Left forelimb (tissue), 1 donor: Measurements from ENCODE around the gene FAM124A.
A peak's percentile ranks its signal among the peaks of the same experiment; 100 is the strongest.
"Not testable (repeated sequence)": the region's sequence is repeated elsewhere in the genome, so short reads cannot be mapped to it uniquely, and the experiment has no call there.

Experiments used
- DNase-seq: peaks from one replicate; pipeline ENCODE4 v3.0.0-alpha.2; 2018; ENCODE audit warnings: low spot score

FAM124A gene

DNA sequence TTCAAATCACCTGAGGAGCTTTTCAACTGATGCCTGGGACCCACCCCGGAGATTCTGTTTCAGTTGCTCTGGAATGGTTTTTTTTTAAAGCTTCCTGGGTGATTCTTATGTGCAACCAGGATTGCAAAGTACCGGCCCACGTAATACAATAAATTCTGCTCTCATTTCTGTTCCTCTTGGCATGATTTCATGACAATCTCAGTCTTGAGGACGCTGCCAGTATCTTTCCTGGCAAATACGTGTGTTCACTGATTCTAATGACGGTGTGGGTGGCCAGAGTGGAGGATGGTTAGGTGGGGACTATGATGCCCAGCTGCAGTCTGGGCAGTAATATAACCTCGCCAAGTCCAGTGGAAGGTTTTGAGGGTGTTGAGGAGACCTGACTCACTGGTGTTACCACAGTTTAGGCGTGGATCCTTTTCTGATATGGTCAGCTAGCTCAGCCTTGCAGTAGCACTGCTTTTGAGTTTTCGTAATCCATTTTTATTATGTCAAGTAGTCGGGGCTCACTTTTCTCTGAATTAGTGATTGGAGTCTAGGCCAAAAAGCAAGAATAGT, 49.4 kb downstream of the FAM124A start:
- DNase-seq: no peak

DNA sequence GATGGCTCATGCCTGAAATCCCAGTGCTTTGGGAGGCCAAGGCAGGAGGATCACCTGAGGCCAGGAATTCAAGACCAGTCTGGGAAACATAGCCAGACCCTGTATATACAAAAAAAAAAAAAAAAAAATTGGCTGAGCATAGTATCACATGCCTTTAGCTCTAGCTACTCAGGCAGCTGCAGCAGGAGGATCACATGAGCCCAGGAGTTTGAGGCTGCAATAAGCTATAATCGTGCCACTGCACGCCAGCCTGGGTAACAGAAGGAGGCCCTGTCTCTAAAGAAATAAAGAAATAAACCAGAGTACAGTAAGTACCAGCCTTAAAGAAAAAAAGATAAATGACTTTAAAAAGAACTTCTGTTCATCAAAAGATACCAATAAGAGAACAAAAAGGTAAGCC, 52.9 kb downstream of the FAM124A start:
- no peak for DNase-seq

DNA sequence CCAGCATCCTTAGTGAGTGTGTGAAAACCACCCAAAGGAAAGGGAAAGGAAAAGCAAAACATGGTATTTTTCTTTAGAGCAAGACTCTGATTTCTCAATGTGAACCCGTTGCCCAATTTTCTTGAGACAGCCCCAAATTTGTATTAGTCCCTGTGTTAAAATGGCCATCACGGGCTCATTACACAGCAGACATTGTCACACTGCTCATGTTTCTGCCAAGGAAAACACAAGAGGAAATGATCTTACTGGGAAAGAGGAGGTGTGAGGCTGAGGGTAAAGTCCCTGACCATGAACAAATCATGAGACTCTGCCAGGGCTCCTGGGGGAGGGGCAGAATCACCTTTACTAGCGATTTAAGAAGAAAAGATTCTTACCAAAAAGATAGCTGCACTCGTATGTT, 54.4 kb downstream of the FAM124A start:
- no peak for DNase-seq

DNA sequence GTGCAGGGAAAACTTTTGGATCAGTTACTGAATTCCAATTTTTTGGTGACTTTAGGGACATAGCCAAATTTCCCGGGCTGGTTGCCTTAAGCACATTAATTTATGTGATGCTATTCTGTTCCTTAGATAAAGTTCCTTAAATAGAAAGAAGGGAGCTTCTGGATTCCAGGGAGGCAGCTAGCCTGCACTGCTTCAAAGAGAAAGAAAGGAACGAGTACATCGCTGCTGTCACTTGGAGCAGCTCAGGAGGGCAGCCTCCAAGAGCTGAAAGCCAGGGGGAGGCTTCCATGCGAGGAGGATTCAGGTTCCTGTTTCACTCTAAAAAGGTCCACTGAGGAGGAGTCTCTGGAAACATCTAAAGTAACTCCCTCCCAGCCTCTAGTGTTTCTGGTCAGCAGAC, 55.7 kb downstream of the FAM124A start:
- no peak for DNase-seq

DNA sequence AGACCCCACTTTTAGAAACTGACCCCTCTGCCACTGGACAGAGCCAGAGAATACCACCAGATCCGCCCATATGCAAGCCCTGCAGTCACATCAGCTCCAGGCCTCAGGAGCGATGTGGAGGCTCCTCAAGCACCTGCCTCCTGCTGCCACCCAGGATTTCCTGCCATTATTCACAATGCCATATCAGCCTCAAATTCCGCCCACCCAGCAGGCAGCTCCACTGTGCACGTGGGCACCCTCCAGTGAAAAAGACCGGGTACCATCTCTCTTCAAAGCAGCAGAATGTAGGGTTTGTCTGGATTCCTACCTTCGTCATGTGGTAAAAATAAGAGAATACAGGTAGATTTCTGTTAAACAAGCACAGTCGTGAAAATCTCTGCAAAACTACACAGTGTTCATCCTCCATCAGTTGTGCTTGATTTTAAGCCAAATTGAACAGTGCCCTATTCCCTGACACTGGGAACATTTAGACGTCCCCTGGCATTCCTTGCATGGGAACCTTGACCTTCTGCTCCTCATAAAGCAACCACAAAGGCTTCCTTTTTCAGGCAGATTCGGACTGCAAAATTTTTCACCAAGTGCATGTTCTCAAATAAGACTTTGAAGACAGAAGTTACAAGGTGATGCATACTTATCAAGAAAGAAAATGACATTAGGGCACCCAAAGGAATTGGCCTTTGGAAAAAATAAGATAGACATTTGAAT, 56.4 kb downstream of the FAM124A start:
- no peak for DNase-seq

DNA sequence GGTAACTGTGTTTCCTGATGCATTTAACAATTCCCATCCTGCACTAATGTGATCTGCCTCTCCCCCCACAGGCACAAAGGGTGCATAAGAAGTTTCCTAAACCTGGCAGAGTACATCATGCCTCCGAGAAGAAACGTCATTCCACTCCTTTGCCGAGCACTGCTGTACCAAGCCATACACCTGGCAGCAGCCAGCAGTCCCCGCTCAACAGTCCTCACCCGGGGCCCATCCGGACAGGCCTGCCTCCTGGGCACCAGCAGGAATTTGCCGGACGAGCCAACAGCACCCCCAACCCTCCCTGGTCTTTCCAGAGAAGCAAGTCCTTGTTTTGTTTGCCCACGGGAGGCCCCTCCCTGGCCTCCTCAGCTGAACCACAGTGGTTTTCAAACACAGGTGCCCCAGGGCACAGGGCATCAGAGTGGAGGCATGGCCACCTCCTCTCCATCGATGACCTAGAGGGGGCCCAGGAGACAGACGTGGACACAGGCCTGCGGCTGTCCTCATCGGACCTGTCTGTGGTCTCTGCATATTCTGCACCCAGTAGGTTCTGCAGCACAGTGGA, 58.3 kb downstream of the FAM124A start:
- DNase-seq: no peak

DNA sequence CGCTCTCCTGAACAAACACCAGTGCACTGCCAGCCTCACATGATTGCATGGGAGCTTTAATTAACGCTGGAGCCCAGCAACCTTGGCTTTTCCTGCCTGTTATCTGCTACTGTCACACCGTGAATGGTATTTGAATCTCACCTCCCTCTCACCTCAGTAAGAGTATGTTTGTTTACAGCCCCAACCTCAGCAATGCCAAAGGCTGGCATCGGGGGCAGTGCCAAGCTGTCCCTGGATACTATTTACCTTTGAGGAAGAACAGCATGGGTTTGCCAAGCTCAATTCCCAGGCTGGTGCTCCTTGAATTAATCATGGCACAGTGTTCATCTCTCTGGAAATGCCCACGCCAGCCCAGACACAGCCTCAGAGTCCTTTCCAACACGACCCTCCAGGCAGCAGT, 60.1 kb downstream of the FAM124A start:
- no peak for DNase-seq

DNA sequence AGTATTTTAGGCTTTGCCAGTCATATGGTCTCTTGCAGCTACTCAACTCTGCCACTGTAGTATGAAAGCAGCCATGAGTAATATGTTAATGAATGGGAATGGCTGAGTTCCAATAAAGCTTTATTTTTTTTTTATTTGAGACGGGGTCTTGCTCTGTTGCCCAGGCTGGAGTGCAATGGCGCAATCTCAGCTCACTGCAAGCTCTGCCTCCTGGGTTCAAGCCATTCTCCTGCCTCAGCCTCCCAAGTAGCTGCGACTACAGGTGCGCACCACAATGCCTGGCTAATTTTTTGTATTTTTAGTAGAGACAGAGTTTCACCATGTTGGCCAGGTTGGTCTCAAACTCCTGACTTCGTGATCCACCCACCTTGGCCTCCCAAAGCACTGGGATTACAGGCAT, 60.7 kb downstream of the FAM124A start:
- DNase-seq: not testable (repeated sequence)

DNA sequence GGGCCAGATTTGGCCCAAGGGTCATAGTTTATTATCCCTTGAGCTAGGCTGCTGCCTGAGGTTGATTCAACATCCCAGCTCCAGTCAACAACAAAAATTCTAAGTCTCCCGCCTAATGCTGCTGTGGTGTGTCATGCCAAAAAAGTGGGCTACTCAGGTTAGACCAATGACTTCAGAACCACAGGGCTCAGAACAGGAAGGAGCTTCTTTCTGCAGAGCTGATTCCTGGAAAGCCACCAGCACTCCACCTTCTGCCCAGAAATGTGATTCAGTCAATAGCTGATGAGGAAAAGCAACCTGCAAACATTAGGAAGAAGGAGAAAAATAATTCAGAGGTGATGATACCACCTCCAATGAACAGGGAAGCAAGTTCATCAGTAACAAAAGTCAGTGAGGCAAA, 61.2 kb downstream of the FAM124A start:
- DNase-seq: no peak

DNA sequence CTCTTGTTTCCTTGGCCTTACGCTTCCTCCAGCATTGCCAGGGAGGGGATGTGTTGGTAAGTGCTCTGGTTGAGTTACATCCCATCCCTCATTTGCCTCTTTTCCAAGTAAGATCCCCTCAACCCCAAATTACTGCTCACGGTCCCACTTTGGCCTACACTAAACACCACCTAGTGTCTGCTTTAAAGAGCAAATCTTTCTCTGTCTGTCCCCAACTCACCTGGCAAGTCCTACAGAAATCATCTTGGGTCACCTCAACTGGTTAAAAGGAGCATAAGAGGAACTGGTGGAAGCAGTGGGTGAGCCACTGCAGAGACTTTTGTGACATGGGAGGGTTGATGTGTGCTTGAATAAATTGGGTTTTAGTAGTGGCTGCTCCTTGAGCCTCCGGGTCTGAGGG, 62.1 kb downstream of the FAM124A start:
- no peak for DNase-seq

DNA sequence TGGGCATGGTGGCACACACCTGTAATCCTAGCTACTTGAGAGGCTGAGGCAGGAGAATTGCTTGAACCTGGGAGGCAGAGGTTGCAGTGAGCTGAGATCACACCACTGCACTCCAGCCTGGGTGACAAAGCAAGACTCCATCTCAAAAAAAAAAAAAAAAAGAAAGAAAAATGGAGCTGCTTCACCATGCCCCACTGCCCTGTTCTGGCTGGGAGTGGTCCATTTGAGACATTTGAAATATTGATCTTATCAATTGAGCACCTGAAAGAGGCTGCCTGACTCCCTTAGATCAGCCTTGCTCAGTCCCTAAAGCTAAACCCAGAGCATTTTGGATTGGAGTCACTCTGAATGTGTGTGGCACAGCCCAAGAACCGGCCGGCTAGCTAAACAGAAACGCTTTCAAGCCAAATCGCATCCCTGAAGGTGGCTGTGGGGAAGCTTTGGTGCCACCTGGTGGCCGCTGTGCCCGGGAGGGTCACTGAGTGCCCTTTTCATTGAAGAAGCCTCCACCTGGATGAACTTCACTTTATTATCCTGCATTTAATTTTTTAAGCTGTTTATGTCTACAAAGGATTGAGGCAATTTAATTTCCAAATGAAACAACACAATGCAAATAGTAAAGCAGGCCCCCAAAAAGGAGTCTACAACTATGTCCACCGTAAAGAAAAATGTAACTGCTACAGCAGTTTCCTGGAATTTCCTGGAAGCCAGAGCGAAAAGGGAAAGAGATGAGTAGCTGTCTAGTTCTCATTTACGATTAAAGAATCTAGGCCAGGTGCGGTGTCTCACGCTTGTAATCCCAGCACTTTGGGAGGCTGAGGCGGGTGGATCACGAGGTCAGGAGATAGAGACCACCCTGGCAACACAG, 64.2 kb downstream of the FAM124A start:
- DNase-seq: peak; percentile 81

DNA sequence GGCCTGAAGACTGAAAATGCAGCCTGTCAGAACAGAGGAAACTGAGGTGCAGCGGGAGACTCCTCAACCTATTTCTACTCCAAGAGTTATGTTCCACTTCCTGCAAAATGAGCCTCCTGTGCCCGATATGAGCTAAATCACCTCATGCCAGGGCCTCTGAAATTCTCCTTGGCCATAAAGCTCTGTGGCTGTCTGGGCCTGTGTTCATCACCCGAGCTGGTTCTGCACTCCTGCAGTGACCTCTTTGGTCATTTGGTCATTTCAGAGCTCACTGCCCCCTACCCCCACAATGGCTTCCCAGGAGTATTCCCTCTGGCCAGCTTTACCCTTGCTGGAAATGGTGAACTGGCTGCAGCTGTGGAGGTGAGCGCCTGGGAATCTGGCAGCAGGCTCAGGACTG, 65.6 kb downstream of the FAM124A start:
- no peak for DNase-seq

DNA sequence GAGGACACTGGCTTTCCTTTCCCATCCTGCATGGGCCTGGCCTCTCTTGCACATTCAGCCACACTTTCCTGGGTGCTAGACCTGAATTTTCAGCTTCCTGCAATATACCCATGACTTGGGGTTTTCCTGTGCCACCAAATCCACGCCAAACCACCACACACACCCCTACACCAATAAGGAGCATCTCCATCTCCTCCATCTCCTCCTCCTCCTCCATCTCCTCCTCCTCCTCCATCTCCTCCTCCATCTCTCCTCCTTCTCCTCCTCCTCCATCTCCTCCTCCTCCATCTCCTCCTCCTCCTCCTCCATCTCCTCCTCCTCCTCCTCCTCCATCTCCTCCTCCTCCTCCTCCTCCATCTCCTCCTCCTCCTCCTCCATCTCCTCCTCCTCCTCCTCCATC, 66.1 kb downstream of the FAM124A start:
- not testable (repeated sequence) for DNase-seq

DNA sequence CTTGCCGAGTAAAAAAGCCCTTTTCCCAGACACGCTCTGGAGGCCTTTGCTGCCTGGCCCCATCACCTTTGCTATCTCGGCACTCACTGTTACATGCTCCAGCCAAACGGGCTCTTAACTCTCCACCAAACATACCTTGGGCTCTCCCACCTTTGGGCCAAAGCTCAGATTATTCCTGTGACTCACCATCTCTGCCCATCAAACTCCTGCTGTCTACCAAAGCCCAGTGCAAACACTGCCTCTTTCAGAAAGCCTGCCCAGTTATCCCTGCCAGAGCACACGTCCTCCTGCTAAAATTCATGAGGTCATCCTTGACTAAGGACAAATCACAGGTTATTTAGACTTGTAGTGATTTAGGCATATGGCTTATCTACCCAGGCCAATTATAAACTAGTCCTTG, 69.1 kb downstream of the FAM124A start:
- DNase-seq: no peak

DNA sequence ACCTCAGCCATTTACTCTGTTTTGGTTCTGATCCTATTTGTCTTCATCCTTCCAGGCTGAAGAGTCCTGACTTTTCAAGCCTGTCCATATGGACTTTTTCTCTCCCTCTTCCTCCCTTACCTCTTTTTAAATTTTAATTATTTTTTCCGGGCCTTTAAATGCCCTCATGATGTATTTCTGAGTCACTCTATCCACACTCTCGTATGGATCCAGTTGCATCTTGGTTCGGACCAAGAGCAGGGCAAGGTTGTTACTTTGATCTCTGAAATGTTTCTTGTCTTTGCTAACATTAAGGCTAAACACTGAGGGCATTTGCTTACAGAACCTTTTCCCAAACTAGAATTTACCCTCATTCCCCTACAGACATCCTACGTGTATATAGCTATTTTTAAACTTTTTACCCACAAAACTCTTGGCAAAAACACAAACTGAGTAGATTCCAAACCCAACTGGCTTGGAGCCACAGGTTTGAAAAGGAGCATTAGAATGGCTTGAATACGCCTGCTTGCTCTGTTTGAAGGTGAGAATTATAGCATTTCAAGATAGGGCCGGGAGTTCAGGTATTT, 69.9 kb downstream of the FAM124A start:
- DNase-seq: no peak

DNA sequence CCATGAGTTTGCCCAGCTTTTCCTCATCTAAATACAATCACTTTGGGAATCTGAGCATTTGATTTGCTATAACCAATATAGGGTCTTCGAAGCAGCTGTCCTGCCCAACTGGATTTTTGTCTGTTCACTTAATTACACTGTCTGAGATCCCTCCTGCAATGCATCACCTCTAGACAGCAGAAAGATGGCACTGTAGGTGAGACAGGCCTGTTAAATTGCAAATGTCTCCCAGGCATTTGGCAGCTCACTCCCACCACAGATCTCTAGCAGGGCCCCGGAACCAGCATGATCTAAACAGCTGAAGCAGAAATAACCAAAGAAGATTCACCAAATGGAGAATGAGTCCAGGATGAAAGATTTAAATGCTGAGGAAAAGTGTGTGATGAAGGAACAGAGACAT, 75.4 kb downstream of the FAM124A start:
- DNase-seq: no peak

DNA sequence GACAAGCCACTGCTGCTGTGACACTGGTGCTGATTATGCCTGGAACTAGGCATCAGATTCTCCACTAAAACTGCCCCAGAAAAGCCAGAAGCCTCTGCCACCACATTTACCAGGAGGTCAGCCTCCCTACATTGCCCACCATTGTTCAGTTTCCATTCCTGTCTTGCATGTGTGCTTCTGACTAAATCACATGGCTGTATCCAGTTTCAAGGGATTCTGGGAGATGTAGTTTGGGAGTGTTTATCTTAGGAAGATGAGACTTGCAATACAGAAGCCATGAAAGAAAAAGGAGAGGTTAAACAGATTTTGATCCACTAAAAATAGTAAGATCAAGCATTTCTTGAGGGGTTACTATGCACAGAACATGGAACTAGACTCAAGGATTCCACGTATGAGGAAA, 76.6 kb downstream of the FAM124A start:
- no peak for DNase-seq

DNA sequence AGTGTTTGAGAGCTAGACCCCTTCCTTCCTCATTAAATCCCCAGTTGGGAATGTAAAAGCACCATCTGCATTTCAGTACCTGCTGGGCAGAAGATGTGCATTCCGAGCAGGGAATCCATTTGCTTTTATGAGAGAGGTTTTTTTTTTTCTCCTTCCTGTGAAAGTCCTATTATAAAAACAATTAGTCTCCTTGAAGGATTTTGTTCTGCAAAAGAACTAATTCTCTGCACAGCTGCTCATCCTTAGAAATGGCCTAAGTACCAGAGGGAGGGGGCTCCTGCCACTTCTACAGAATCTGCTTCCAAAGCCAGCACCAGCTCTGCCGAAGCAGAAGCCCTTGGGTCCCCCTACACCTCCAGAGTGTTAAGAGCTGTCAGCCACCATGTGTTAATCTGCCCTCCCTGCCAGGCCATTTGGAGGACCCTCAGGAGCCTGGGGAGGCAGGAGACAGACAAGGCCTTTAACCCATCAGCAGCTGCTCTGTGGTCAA, 80.9 kb downstream of the FAM124A start:
- DNase-seq: no peak

DNA sequence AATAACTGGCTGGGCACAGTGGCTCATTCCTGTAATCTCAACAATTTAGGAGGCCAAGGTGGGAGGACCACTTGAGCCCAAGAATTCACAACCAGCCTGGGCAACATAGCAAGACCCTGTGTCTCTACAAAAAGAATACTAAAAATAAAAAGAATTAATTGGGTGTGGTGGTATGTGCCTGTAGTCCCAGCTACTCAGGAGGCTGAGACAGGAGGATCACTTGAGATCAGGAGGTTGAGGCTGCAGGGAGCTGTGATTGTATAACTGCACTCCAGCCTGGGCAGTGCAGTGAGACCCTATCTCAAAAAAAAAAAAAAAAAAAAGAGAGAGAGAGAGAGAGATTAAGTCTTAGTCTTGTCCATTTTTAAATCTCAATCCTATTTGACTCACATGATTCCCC, 81.7 kb downstream of the FAM124A start:
- DNase-seq: no peak

DNA sequence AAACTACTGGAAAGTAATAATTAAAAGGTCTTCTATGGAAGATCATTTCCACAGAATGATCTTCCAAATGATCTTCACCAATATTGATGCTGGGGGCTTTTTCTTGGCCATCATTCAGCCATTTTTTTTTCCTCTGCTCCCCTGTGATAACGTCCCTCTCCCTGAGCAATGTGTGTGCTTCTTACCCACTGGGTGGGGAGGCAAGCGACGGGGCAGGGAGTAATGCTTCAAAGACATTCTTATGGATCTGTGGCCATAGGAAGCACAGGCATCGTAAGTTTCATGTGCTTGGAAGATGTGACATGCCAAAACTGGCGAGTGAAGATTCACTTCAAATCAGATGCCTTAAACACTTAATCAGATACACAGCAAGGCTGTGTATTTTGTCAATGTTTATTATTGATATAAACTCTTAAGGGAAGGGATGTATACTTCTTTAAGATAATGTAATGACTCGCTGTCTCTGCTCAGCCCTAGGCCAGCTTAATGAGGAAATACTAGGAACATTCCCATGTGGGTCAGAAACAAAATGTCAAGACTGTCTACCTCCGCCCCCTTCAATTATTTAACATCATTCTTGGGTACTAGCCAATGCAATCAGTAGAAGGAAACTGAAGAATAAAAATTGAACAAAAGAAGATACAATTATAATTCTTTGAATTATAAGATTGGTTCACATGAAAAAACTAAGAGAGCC, 83.2 kb downstream of the FAM124A start:
- DNase-seq: no peak

DNA sequence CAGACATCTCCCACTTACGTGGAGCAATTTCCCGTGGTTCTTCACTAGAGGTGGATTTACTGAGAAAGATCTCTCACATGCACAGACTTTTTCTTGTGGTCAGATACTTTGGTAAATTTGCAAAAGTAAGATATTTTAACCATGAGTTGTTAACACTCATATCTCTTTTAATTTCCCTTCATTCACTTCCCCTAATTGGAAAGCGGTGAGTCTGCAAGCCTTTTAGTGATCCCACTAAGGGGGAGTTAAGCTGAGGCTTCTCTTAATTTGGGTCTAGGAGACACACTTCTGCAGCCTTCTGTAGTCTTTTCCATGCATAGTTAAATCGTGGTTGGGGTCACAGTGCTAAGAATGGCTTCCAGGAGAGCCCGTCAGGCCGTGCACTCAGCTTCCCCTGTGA, 86.6 kb downstream of the FAM124A start:
- no peak for DNase-seq

DNA sequence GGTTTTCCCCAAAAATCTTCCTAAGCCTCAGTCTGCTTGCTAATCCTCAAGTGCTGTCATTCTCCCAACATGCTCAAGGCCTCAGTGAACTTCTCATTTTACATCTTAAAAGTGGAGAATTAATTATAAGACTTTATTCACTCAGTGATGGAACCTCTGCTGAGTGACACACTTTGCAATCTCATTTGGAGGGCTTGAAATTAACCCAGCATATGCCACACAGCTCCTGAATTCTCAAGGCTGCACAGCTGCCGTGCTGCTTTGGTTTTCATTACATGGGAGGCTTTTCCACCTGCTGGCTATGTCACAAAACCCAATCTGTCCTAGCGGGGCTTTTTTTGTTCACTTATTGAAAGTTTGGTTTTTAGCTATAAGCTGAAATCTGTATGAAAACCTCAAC, 89.0 kb downstream of the FAM124A start:
- no peak for DNase-seq
